Neural progenitor cell (in vitro differentiated cells): ENCODE measurements around the gene L1TD1.

ENCODE experiments used
- CTCF ChIP-seq: fragments of 200-600 bp; sonication (generic); IDR thresholded peaks from 2 replicates; pipeline ENCODE4 v1.5.1; 2017; ENCODE audit warnings: antibody characterized with exemption, mild to moderate bottlenecking
- EZH2 ChIP-seq: fragments of 200-600 bp; sonication (generic); IDR thresholded peaks from 2 replicates; pipeline ENCODE4 v1.6.1; 2017; ENCODE audit warnings: antibody characterized with exemption, mild to moderate bottlenecking, moderate library complexity

- TF ChIP-seq CTCF = no peak
- TF ChIP-seq EZH2 = no peak
These were observed 17.9 kb upstream of the L1TD1 start for GRCh38 chr1:62176597-62177312.
